NCI-H1930 (cell line): Measurements from ENCODE around the gene C2CD2.
A peak's percentile ranks its signal among the peaks of the same experiment; 100 is the strongest.
"Not testable (repeated sequence)": the region's sequence is repeated elsewhere in the genome, so short reads cannot be mapped to it uniquely, and the experiment has no call there.

Experiments
- DNase-seq, 2 experiments: peaks; one replicate each; lab custom pipeline; 2025; lab: John Stamatoyannopoulos, UW

The C2CD2 gene

DNA sequence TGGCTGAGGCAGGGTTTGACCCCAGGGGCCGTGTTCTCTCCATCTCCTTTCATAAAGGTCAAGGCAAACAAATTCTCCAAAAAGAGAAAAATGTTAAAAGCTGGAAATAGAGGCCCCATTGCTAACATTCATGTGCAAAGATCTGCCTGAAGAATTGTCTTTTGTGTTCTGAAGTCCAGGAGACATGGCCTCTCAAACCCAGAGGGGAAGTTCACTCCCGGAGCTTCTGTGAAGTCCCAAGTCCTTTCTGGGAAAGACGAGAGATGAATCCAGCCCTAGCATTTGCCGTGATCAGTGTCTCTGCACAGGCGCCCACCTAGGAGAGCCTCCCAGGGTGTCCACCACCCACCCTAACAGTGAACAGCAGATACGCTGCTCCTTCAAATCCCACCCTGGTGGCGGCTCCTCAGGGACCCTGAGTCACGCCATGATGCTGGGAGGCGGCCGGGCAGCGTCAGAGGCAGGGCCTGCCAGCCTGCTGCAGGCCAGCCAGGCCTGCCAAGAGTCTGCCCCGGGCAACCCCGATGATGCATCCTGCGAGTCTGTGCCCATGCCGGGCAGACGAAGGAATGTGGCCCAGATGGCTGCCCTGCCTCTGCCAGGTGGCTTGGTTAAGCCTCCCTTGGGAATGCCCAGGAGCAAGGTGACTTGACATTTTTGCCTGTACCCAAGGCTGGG lies 5.2 kb upstream of the C2CD2 start:
- DNase-seq: no peak

GRCh38 chr21:41957991-41958766 lies 4.4 kb upstream of the C2CD2 start:
- DNase-seq: no peak

- no peak for DNase-seq
Measured at GRCh38 chr21:41956926-41957729, 3.3 kb upstream of the C2CD2 start.

GRCh38 chr21:41955516-41955915 lies 1.7 kb upstream of the C2CD2 start:
- DNase-seq: no peak

- DNase-seq: no peak
Measured at GRCh38 chr21:41954654-41955499, 1.1 kb upstream of the C2CD2 start.

DNA sequence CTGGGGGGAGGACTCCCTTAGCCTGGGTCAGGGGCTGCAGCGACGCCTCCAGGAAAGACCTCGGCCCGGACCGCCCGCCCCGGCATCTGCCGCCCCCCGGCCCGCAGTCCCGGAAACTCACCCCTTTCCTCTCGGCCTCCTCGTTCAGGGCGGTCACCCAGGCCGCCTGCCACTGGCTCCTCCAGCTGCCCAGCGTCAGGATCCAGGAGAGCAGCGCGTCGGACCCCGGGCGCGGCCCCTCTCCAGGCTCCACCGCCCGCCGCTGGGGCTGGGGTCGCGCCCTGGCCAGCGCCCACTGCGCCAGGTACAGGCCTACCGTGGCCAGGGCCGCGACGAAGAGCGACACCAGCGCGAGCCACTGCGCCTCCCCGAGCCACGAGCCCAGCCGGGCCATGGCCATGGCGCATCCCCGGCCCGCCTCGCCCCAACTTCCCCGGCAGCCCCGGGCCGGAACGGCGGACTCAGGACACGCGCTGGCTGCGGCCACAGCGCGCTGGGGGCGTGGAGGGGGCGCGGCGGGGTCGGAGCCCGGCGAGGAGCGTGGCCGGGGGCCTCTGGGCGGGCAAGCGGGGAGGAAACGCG lies 478 bp downstream of the C2CD2 start:
- DNase-seq: peak in 1 of 2 experiments; percentile 8

- no peak for DNase-seq
Measured at GRCh38 chr21:41952568-41953248, 1.1 kb downstream of the C2CD2 start.

DNA sequence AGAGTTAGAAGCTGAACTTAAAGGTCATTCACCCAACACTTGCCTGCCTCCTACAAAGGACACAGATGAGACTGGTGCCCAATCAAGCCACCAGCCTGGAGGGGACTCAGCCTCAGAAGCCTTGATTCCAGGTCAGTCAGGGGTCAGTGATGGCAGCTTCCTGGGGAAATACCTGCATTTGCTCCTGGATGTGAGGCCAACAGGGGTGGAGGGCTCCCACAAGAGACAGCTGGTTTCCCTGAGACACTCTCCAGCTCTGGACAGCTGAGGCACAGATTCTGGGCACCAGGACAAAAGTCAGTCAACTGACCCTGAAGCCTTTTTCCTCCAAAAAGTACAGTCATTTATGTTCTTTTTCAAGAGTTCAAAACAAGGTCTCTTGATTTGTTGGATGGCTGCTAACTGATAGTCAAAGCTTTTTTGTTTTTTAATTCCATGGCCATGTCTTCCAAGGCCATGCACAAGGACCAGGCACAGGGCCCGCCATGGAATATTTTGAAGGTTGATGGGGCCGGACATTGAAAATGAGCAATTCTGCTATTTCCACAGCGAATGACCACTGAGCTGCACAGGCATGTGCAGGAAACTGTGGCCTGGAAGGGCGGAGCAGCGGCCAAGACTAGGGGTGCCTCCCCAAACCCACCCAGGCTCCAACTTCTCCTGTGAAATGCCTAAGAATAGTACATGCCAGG lies 1.8 kb downstream of the C2CD2 start:
- no peak for DNase-seq

GRCh38 chr21:41950941-41951351 lies 2.9 kb downstream of the C2CD2 start:
- DNase-seq: no peak

- DNase-seq: not testable (repeated sequence)
Measured at GRCh38 chr21:41949631-41950030, 4.2 kb downstream of the C2CD2 start.

DNA sequence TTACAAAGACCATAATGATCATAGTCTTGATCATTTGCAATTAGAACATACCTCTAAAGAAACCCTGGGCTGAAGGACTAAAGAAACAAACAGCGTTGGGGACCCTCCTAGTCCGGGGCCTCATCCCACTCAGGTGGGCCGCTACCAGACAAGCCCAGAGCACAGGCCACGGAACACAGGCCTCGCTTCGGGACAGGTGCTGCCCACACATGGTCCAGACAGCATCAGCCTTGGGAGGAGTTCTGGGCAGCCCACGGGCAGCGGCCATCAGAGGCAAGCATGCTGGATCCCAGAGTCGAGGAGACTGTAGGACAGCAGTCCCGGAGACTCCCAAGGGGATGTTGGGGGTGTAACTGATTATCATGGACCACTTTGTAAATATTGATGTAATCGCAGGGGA lies 4.9 kb downstream of the C2CD2 start:
- DNase-seq: no peak

- DNase-seq: no peak
Measured at GRCh38 chr21:41948078-41948895, 5.5 kb downstream of the C2CD2 start.

DNA sequence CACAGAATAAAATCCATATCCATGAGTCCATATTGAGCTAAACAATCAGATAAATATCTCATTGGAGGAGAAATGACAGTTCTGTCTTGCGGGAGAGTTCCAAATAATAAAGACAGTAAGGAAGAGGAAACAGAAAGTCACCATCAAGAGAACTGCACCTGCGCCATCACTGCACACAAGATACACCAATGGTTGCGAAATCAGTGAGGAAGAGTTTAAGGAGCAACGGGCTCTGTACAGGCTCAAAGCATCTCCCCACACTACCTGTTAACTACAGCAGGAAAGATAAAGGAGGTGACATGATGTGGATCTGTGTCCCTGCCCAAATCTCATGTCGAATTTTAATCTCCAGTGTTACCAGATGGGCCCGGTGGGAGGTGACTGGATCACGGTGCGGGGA lies 7.8 kb downstream of the C2CD2 start:
- no peak for DNase-seq

- no peak for DNase-seq
Measured at GRCh38 chr21:41943851-41944250, 10.0 kb downstream of the C2CD2 start.

DNA sequence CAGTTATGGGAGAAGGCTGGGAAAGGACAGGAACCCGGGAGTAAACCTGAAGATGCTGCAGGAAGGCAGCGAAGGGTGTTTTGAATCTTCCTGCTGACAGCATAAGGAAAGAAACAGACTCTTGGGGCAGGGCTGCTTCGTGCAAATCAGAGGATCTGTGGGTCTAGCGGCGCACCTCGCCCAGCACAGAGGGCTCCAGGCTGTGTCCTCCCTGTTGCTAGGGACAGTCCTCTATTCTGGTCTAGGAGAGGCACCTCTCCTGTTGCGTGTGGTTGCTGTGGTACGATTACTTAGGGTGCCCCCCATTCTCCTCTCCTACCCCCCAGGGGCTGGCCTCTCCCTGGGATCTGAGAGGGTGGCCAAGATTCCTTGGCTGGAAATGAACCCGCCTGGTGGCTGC lies 11.4 kb downstream of the C2CD2 start:
- no peak for DNase-seq

DNA sequence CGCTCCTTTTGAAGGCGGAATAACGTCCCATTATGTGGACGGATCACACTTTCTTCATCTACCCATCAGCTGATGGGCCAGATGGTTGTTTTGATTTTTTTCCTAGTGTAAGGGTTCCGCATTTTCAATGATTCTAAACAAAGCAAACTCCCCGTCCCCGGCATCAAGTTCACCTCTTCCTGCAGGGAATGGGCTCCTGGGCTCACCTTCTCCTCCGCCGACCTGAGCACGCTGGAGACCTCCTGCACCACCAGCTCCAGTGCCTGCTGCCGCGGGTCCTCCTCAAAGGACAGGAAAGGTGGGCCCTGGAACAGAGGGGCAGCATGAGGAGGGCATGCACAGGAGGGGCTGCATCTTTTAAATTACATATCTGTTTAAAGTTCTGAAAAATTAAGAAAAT lies 11.9 kb downstream of the C2CD2 start:
- DNase-seq: no peak

- no peak for DNase-seq
Measured at GRCh38 chr21:41940431-41940830, 13.4 kb downstream of the C2CD2 start.

DNA sequence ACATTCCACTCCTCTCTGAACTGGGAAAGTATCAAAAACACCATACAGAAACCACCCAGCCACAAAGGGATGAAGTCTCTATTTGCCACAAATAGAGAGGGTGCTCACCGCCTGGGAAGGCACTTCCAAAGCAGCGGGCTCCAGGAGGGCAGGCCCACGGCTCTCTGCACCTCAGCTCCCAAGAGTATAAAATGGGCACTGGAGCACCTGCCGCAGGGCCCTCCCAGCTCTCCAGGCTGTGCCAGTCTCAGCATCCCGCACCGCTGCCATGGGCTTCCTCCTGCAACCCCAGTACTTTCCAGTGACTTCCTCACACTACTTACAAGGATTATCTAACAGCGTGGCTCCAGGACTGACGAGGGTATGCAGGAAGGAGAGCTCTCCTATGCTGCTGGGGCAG lies 14.4 kb downstream of the C2CD2 start:
- DNase-seq: no peak

DNA sequence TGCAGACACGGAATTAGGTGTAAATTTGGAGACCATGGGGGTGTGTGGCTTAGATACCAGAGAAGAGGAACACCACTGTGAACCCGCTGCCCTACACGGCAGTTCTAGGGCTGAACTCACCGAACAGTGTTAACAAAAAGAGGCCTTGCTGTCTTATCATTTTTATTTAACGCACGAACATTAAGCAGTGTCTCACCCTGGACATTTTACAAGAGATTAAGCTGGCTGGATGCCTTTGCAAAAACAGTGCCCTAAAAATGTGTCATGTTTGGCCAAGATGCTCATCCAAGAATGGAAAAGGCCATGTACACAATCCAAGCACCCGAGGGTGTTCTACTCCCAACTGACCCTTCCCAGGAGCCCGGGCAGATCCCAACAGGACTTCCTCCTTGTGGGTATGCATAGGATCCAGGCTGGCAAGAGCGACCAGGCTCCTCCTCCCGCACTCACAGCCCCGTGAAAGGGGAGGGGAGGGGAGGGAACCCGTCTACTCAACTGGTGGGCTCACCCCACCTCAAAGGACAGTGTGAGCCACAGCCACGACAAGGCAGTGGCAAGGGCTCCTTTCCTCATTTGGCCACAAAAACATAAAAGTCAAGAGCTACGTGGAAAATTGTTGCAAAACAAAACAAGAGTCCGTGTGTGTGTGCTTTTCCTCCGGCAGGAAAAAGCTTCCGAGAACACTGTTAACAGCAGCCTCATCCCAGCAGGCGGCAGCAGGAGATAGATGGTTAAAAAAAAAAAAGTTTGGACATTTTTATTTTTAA lies 20.3 kb downstream of the C2CD2 start:
- DNase-seq: no peak
